ENCODE results near the gene PF4V1. TPM values are rescaled to one million over a fixed set of nuclear protein-coding genes. Genes with fewer than 3 reads are reported as not detected.

Gene PF4V1
- total RNA-seq, 3 donors from 2014 or later, result not detected

GRCh38 chr4:73902817-73903547 lies 49.9 kb downstream of the PF4V1 start:
- no peak for DNase-seq (ENCODE audit: low spot score in 2 of 2)
- TF ChIP-seq CTCF (IDR thresholded peaks at IDR 0.05), result no peak
- no peak for TF ChIP-seq POLR2AphosphoS5 (IDR thresholded peaks at IDR 0.05)
- no peak for TF ChIP-seq POLR2A (IDR thresholded peaks at IDR 0.05)
- intact Hi-C loops (cut with DNase I; ENCODE audit: low total_unique reads), result no loop called here
- no peaks in the 10 kb centered on the region for H3K9me3 ChIP-seq
- no peaks in the 10 kb centered on the region for H3K27me3 ChIP-seq
- H3K36me3 ChIP-seq, result no peaks in the 10 kb centered on the region
- no peak overlapping the region for H3K4me3 ChIP-seq
- H3K4me1 ChIP-seq, result no peaks in the 10 kb centered on the region
- H3K27ac ChIP-seq, result no peak overlapping the region

Other genes with a start within 250 kb of the PF4V1 start
- 10 to 100 TPM in 1 of 3 donors, 1 to 10 TPM in 1, not detected in 1; 4.6 to 11.7 TPM for gene RASSF6, start 232.9 kb upstream of the PF4V1 start, total RNA-seq
- 10 to 100 TPM in 1 of 3 donors, 1 to 10 TPM in 1, under 1 TPM in 1; 0.64 to 33.7 (median 2.6) TPM for gene CXCL8, start 112.7 kb upstream of the PF4V1 start, total RNA-seq
- 1 to 10 TPM in 2 of 3 donors, not detected in 1; 2.2 to 2.9 TPM for gene CXCL6, start 16.6 kb upstream of the PF4V1 start, total RNA-seq
- gene CXCL1, start 16.1 kb downstream of the PF4V1 start, total RNA-seq, result 10 to 100 TPM in 2 of 3 donors, under 1 TPM in 1; 0.80 to 31.3 (median 17.7) TPM
- not detected for gene PF4, start 128.7 kb downstream of the PF4V1 start, total RNA-seq
- gene PPBP, start 134.9 kb downstream of the PF4V1 start, total RNA-seq, result 1 to 10 TPM; 1.3 to 2.0 (median 1.3) TPM
- gene CXCL5, start 145.4 kb downstream of the PF4V1 start, total RNA-seq, result under 1 TPM in 1 of 3 donors, not detected in 2; 0.15 TPM
- gene CXCL3, start 185.4 kb downstream of the PF4V1 start, total RNA-seq, result 1 to 10 TPM in 2 of 3 donors, under 1 TPM in 1; 0.64 to 5.6 (median 1.3) TPM
- gene CXCL2, start 245.9 kb downstream of the PF4V1 start, total RNA-seq, result 10 to 100 TPM; 12.2 to 51.8 (median 16.1) TPM

Data from breast epithelium (tissue), 4 donors.